Measurements from ENCODE around the gene GSTM3.

DNA sequence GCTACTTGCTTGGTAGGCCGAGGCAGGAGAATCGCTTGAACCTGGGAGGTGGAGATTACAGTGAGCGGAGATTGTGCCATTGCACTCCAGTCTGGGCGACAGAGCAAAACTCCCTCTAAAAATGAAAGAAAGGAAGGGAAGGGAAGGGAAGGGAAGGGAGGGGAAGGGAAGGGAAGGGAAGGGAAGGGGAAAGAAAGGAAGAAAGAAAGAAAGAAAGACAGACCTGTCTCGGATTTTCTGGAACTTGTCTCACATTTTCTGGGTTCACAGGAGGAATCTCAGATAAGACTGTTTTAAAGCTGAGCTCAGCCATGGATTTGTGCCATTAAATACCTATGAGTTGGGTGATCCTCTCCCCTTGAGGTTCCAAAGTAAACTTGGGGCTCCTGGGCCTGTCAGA is 15.9 kb downstream of the GSTM3 start:
- TF ChIP-seq EZH2phosphoT487 (IDR thresholded peaks at IDR 0.05; ENCODE audit: insufficient read depth, low read depth): no peak
- TF ChIP-seq EZH2 (IDR thresholded peaks at IDR 0.05; ENCODE audit: insufficient read depth, poor library complexity, severe bottlenecking): no peak
